GM12891 (cell line): ENCODE results near the gene C1orf159.

Source experiments
- POLR2A ChIP-seq: IDR thresholded peaks from 2 replicates; pipeline ENCODE4 v1.6.1; 2011; ENCODE audit warnings: low read depth, low read length, control low read depth
- POLR2AphosphoS5 ChIP-seq: IDR thresholded peaks from 2 replicates; pipeline ENCODE4 v1.6.1; 2011; ENCODE audit warnings: low read depth, low read length, control low read depth
- SPI1 ChIP-seq: IDR thresholded peaks from 2 replicates; pipeline ENCODE4 v1.6.1; 2011; ENCODE audit warnings: low read depth, low read length, control low read depth
- TAF1 ChIP-seq: IDR thresholded peaks from 2 replicates; pipeline ENCODE4 v1.6.1; 2011; ENCODE audit warnings: low read depth, low read length, control low read depth

- TF ChIP-seq POLR2A (no peak), POLR2AphosphoS5 (no peak), TAF1 (no peak), SPI1 (no peak)
Measured at GRCh38 chr1:1033731-1034438, 82.0 kb downstream of the C1orf159 start.
